Prostate gland (tissue), 2 donors: ENCODE results near the gene ZBTB21. TPM values are rescaled to one million over a fixed set of nuclear protein-coding genes. Genes with fewer than 3 reads are reported as not detected.

ENCODE experiments used
- DNase-seq: peaks from one replicate; pipeline ENCODE4 v3.0.0-alpha.2; 2019; ENCODE audit warnings: low spot score
- H3K27ac ChIP-seq, 2 donors: fragments of 200-600 bp; sonication (generic); 2 replicates each; pipeline ENCODE4 v1.5.1; 2017 to 2019
- H3K27me3 ChIP-seq: fragments of 200-600 bp; sonication (generic); replicated peaks from 2 replicates; pipeline ENCODE4 v1.5.1; 2019; ENCODE audit not compliant: insufficient read depth
- H3K36me3 ChIP-seq, 2 donors: fragments of 200-600 bp; sonication (generic); 1 replicate in 1 of 2; 2 replicates in 1 of 2; pipeline versions ENCODE4 v1.5.1 to v1.8.1; 2017 to 2019
- H3K4me1 ChIP-seq: fragments of 200-600 bp; sonication (generic); replicated peaks from 2 replicates; pipeline ENCODE4 v1.5.1; 2019
- H3K4me3 ChIP-seq, 2 donors: fragments of 200-600 bp; sonication (generic); 2 replicates each; pipeline ENCODE4 v1.5.1; 2017 to 2019
- H3K9me3 ChIP-seq: fragments of 200-600 bp; sonication (generic); 2 replicates; pipeline ENCODE4 v1.5.1; 2017
- POLR2A ChIP-seq: fragments of 450-650 bp; IDR thresholded peaks from one replicate; pipeline ENCODE4 v1.6.1; 2016; ENCODE audit warnings: antibody characterized with exemption, mild to moderate bottlenecking
- POLR2AphosphoS5 ChIP-seq: sonication (generic); formaldehyde crosslinking; IDR thresholded peaks from one replicate; pipeline ENCODE4 v1.6.1; 2017; ENCODE audit warnings: antibody characterized with exemption
- WGBS: methylation state at CpG from one replicate; pipeline ENCODE4 v1.1.5; 2018; 5-methylcytosine and 5-hydroxymethylcytosine counted together
- intact Hi-C: fragments of 100-400 bp; cut with DNase I; formaldehyde crosslinking; loops from one replicate; pipeline ENCODE4 v1.14.2; 2022
- total RNA-seq, 2 donors: library from RNA; depleted of rRNA; stranded (reverse); fragments of >200 nt; gene quantifications; one replicate each; pipeline ENCODE4 v1.1.0, GENCODE V29; 2016
- TF ChIP-seq, protein P1 (sequence below), 4 experiments: fragments of 200-600 bp in 2 of 4; fragments of 450-650 bp in 2 of 4; sonication (generic) in 2 of 4; IDR thresholded peaks; 1 replicate in 3 of 4; 2 replicates in 1 of 4; pipeline ENCODE4 v1.5.1; 2016 to 2019; ENCODE audit warnings: antibody characterized with exemption in 4 of 4, mild to moderate bottlenecking in 2 of 4, moderate library complexity in 2 of 4

Gene ZBTB21
- total RNA-seq, 2 donors from 2014 or later: 12.3 to 13.6 TPM

DNA sequence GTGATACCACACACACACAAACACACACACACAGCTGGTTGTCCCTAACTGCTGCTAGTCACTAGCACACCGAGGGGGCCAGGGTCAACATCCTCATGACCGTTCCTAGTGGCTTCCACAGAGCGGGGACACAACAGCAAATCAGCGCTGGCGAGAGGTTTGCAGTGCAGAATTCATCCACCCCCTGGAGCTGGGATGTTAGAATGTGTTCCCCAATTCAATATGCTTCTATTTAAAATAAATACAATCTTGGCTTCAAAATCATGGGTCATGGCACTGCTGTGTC lies 40.1 kb downstream of the ZBTB21 start:
- TF ChIP-seq POLR2AphosphoS5 (no peak), POLR2A (no peak)
- TF ChIP-seq, protein P1, sequence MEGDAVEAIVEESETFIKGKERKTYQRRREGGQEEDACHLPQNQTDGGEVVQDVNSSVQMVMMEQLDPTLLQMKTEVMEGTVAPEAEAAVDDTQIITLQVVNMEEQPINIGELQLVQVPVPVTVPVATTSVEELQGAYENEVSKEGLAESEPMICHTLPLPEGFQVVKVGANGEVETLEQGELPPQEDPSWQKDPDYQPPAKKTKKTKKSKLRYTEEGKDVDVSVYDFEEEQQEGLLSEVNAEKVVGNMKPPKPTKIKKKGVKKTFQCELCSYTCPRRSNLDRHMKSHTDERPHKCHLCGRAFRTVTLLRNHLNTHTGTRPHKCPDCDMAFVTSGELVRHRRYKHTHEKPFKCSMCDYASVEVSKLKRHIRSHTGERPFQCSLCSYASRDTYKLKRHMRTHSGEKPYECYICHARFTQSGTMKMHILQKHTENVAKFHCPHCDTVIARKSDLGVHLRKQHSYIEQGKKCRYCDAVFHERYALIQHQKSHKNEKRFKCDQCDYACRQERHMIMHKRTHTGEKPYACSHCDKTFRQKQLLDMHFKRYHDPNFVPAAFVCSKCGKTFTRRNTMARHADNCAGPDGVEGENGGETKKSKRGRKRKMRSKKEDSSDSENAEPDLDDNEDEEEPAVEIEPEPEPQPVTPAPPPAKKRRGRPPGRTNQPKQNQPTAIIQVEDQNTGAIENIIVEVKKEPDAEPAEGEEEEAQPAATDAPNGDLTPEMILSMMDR (IDR thresholded peaks at IDR 0.05): no peak
- DNase-seq: no peak
- WGBS: 86% methylated on average over 5 of the region's 5 CpGs

DNA sequence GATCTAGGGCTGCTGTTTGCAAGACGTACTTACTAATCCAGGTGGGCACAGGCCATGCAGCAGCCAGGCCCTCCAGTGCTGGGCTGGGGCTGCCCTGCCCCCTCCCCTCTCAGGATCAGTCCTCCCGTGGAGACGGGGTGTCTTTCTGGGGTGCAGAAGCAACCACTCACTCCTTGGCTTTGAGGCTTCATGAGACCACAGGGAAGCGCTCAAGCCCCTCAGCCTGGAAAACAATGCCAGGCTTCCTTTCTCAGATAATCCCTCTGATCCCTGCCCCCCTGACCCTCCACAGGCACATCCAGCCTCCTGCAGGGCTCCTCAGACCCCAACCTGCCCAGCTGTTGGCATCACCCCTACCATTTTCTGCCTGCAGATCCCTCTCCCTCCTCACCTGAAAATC lies 42.5 kb downstream of the ZBTB21 start:
- Histone ChIP-seq H3K9me3 (no peaks in the 10 kb centered on the region), H3K36me3 (no peaks in the 10 kb centered on the region), H3K27me3 (no peaks in the 10 kb centered on the region), H3K4me3 (no peak overlapping the region), H3K4me1 (peaks cover 13% of the 10 kb centered on the region), H3K27ac (no peak overlapping the region)
- TF ChIP-seq POLR2A (no peak), POLR2AphosphoS5 (no peak)
- TF ChIP-seq, protein P1 (IDR thresholded peaks at IDR 0.05): no peak
- 91% methylated on average over 4 of the region's 4 CpGs for WGBS
- intact Hi-C loops: no loop called here
- DNase-seq: no peak

More for the DNA sequence above, 40.1 kb downstream of the ZBTB21 start:
- Histone ChIP-seq H3K4me1 (peaks cover 12% of the 10 kb centered on the region), H3K4me3 (no peak overlapping the region), H3K9me3 (no peaks in the 10 kb centered on the region), H3K27ac (no peak overlapping the region), H3K36me3 (no peaks in the 10 kb centered on the region), H3K27me3 (no peaks in the 10 kb centered on the region)
- intact Hi-C loops: no loop called here

DNA sequence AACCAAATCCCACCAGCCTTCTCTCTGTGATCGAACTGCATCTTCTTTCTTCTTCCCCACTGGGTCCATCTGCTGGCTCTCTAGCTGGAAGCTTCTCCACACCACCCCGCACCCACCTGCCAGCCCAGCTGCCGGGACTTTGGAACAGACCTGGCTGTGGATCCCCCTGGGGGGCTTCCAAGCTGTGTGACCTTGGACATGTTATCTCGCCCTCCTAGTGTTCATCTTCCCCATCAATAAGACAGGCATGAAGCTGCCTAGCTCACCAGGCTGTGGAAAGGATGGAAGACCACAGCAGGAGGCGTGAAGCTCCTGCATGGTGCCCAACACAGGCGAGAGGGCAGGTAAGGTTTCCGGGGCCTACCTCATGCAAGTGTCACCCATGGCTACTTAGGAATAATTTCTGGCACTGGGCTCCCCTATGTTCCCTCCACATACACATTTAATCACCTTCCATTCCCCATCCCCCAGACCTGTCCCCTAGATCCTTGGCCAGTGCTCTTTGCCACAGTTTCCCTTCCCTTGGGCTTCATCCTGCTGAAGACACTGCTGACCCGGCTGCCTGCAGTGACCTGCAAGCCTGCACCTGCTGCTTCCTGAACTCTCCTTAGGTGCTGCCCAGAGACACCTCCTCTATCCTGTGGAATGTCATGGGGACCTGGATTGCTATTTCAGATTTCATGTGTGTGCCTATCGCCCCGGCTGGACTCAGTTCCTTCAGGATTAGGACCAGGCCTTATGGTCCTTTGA lies 43.1 kb downstream of the ZBTB21 start:
- no peak for DNase-seq
- H3K36me3 ChIP-seq: no peaks in the 10 kb centered on the region
- H3K4me1 ChIP-seq: peaks cover 13% of the 10 kb centered on the region
- 92% methylated on average over 10 of the region's 10 CpGs for WGBS
- no peaks in the 10 kb centered on the region for H3K9me3 ChIP-seq
- intact Hi-C loops: no loop called here
- TF ChIP-seq POLR2A: no peak
- no peak for TF ChIP-seq POLR2AphosphoS5
- TF ChIP-seq, protein P1 (IDR thresholded peaks at IDR 0.05): no peak
- H3K4me3 ChIP-seq: no peak overlapping the region
- H3K27ac ChIP-seq: no peak overlapping the region
- H3K27me3 ChIP-seq: no peaks in the 10 kb centered on the region

DNA sequence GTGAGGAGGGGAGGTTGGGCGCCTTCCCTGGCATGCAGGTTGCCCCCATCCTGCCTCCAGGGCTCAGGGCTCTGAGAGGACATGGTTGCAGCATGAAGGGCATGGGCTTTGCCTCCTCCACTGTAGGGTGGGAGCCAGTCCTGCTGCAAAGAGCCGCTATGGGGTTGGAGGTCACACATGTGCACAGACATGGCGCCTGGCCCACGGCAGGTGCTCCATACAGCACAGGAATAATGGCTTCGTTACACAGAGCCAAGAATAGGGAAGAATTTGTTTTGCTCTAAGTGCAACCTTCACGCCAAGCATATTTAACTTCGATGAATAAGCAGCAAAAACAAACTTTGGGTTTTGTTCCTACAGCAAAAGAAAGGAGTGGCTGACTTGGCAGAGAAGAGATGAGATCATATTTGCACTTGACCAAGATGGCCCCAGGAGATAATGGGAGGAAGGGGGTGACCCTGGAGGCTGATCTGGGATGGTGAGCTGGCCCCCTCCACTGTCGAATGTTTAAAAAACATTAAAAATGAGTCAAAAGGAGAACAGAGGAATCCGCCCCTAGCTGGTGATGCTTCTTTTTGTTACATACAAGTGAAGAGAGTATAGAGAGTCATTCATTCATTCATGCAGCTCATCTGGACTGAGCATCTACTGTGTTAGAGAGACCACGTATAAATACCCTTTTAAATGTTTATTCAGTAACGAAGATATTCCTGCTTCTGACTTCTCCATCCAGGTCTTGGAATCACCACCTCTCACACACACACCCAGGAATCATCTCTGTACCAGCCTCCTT lies 43.9 kb downstream of the ZBTB21 start:
- Histone ChIP-seq H3K4me3 (no peak overlapping the region), H3K4me1 (peaks cover 18% of the 10 kb centered on the region), H3K9me3 (no peaks in the 10 kb centered on the region), H3K27ac (peak overlapping the region in 1 of 2 donors; percentile 33), H3K27me3 (no peaks in the 10 kb centered on the region), H3K36me3 (no peaks in the 10 kb centered on the region)
- peak; percentile 23 for TF ChIP-seq POLR2AphosphoS5
- TF ChIP-seq, protein P1 (IDR thresholded peaks at IDR 0.05): no peak
- DNase-seq: no peak
- intact Hi-C loops: no loop called here
- 61% methylated on average over 11 of the region's 11 CpGs for WGBS
